OCI-LY1 (cell line): ENCODE results near the gene CARD10.

Experiments used
- H2AFZ ChIP-seq: fragments of 200-600 bp; sonication (generic), shearing (Covaris generic); 2 replicates; pipeline ENCODE4 v1.6.0; 2014; ENCODE audit warnings: antibody characterized with exemption, mild to moderate bottlenecking, low read length
- H3F3A ChIP-seq: fragments of 200-600 bp; sonication (generic), shearing (Covaris generic); 2 replicates; pipeline ENCODE4 v1.6.0; 2014; ENCODE audit warnings: mild to moderate bottlenecking, antibody characterized with exemption, low read length, moderate library complexity; ENCODE audit not compliant: insufficient read depth
- H3K27ac ChIP-seq: fragments of 200-600 bp; sonication (generic); 2 replicates; pipeline ENCODE4 v1.5.1; 2014; ENCODE audit warnings: low read length, mixed run types, mild to moderate bottlenecking, low read depth; ENCODE audit not compliant: poor library complexity, severe bottlenecking
- H3K27me3 ChIP-seq: fragments of 200-600 bp; sonication (generic); 2 replicates; pipeline ENCODE4 v1.6.0; 2014; ENCODE audit warnings: antibody characterized with exemption, mild to moderate bottlenecking, low read length, moderate library complexity; ENCODE audit not compliant: insufficient read depth
- H3K36me3 ChIP-seq: fragments of 200-600 bp; sonication (generic); 2 replicates; pipeline ENCODE4 v1.6.1; 2014; ENCODE audit warnings: mild to moderate bottlenecking, antibody characterized with exemption, low read length, moderate library complexity, mixed read lengths; ENCODE audit not compliant: insufficient read depth
- H3K4me1 ChIP-seq: fragments of 200-600 bp; sonication (generic); 2 replicates; pipeline ENCODE4 v1.5.1; 2014; ENCODE audit warnings: mild to moderate bottlenecking, low read length, moderate library complexity; ENCODE audit not compliant: insufficient read depth, severe bottlenecking
- H3K4me2 ChIP-seq: fragments of 200-600 bp; sonication (generic), shearing (Covaris generic); 2 replicates; pipeline ENCODE4 v1.6.1; 2014; ENCODE audit warnings: low read length
- H3K4me3 ChIP-seq: fragments of 200-600 bp; sonication (generic); 2 replicates; pipeline ENCODE4 v1.5.1; 2014; ENCODE audit warnings: low read length, low read depth, mild to moderate bottlenecking, mixed read lengths; ENCODE audit not compliant: poor library complexity, severe bottlenecking
- H3K79me2 ChIP-seq: fragments of 200-600 bp; shearing (Covaris generic); 2 replicates; pipeline ENCODE4 v1.6.1; 2016; ENCODE audit warnings: mixed run types, low read length, mixed read lengths; ENCODE audit not compliant: insufficient read depth
- H3K9ac ChIP-seq: fragments of 200-600 bp; sonication (generic), shearing (Covaris generic); 2 replicates; pipeline ENCODE4 v1.6.1; 2014; ENCODE audit warnings: mild to moderate bottlenecking, low read length, mixed read lengths
- H3K9me2 ChIP-seq: fragments of 200-600 bp; sonication (generic), shearing (Covaris generic); 2 replicates; pipeline ENCODE4 v1.6.1; 2014; ENCODE audit warnings: low read depth, mild to moderate bottlenecking, low read length, mixed read lengths
- H3K9me3 ChIP-seq: fragments of 200-600 bp; shearing (Covaris generic); 2 replicates; pipeline ENCODE4 v1.6.1; 2014; ENCODE audit warnings: low read length, mixed read lengths
- H4K20me1 ChIP-seq: fragments of 200-600 bp; sonication (generic), shearing (Covaris generic); 2 replicates; pipeline ENCODE4 v1.6.0; 2016; ENCODE audit warnings: mild to moderate bottlenecking, low read length; ENCODE audit not compliant: insufficient read depth
- EZH2 ChIP-seq: fragments of 200-600 bp; sonication (generic), shearing (Covaris generic); IDR thresholded peaks from 2 replicates; pipeline ENCODE4 v1.8.0; 2017; ENCODE audit warnings: borderline replicate concordance, mixed run types, mild to moderate bottlenecking, antibody characterized with exemption, low read length, moderate library complexity, mixed read lengths
- TF ChIP-seq, protein P1 (sequence below): fragments of 200-600 bp; sonication (generic), shearing (Covaris generic); IDR thresholded peaks from 2 replicates; pipeline ENCODE4 v1.5.1; 2017; ENCODE audit warnings: mild to moderate bottlenecking, antibody characterized with exemption, low read length, moderate library complexity, mixed read lengths

The CARD10 gene

DNA sequence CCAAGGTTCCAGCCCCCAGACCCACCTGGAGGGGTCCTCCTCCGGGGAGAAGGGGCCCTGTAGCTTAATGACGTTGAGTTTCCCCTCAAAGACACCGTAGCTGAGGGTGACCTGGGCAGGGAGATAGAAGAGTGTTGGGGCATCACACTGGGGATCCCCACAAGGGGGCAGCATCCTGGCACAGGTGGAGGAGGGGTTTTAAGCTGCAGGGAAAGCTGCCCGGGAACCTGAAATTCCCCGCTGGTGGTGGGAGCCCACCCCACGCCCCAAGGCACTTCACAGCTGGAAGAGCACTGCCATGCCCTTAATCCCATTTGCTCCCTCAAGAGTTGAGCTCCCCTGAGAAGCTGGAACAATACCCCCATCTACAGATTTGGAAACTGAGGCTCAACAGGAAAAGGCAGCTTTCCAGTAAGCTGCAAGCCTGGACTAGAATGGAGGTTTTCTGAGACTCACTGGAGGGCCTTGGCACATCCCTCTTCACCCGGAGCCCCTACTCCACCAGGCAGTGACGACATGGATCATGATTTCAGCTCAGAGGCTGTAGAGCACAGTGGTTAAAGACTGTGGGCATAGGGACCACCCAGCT is 46.7 kb downstream of the CARD10 start:
- H3K79me2 ChIP-seq, result no peaks in the 10 kb centered on the region
- H3K9me3 ChIP-seq, result no peaks in the 10 kb centered on the region
- H4K20me1 ChIP-seq, result no peaks in the 10 kb centered on the region
- no peak overlapping the region for H3K4me3 ChIP-seq
- peak overlapping the region; percentile 86 for H3K27ac ChIP-seq
- peak overlapping the region; percentile 44; the same call in 1 of the 2 replicates for H3K9ac ChIP-seq
- peaks cover 35% of the 10 kb centered on the region for H3K4me1 ChIP-seq
- no peak for TF ChIP-seq EZH2
- TF ChIP-seq, protein P1, sequence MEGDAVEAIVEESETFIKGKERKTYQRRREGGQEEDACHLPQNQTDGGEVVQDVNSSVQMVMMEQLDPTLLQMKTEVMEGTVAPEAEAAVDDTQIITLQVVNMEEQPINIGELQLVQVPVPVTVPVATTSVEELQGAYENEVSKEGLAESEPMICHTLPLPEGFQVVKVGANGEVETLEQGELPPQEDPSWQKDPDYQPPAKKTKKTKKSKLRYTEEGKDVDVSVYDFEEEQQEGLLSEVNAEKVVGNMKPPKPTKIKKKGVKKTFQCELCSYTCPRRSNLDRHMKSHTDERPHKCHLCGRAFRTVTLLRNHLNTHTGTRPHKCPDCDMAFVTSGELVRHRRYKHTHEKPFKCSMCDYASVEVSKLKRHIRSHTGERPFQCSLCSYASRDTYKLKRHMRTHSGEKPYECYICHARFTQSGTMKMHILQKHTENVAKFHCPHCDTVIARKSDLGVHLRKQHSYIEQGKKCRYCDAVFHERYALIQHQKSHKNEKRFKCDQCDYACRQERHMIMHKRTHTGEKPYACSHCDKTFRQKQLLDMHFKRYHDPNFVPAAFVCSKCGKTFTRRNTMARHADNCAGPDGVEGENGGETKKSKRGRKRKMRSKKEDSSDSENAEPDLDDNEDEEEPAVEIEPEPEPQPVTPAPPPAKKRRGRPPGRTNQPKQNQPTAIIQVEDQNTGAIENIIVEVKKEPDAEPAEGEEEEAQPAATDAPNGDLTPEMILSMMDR, result peak; percentile 76
- H3F3A ChIP-seq, result 0 out of 2 replicates have a peak, but pooled peaks cover 1% of the 10 kb centered on the region
- peak overlapping the region; percentile 0; the same call in 1 of the 2 replicates for H3K4me2 ChIP-seq
- H3K27me3 ChIP-seq, result no peaks in the 10 kb centered on the region
- H2AFZ ChIP-seq, result no peak overlapping the region
- H3K9me2 ChIP-seq, result no peaks in the 10 kb centered on the region
- peaks cover 89% of the 10 kb centered on the region for H3K36me3 ChIP-seq

DNA sequence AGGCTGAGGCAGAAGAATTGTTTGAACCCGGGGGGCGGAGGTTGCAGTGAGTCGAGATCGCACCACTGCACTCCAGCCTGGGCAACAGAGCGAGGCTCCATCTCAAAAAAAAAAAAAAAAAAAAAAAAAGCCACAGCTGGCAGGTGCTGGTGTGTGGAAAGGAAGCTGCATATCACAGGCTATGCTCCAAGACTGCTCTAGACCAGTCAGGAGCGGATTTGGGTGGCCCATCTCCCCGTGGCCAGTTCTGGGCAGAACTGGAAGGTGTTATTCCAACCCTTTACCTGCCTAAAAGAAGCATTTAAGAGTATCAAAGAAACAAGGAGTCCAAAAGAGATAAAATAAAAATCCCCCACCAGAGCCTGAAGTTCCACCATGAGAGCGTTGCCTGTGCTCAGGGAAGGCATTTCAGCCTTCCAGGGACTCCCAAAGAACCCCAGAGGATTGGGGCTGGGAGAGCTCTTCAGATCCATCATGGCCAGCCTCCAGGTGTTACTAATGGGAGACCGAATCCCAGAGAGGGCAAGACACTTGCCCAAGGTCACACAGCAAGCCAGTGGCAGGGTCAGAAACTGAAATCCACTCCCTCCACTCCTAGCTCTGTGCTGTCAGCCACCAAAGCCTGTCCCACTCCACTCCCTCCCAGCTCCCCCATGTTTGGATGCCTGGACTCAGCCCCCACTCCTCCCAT is 47.3 kb downstream of the CARD10 start:
- Histone ChIP-seq H3K9me2 (no peaks in the 10 kb centered on the region), H3K9ac (peak overlapping the region; percentile 44), H3K27ac (peak overlapping the region; percentile 86), H2AFZ (no peak overlapping the region), H3K36me3 (peaks cover 89% of the 10 kb centered on the region), H4K20me1 (no peaks in the 10 kb centered on the region), H3K79me2 (no peaks in the 10 kb centered on the region), H3K4me2 (peak overlapping the region; percentile 0; the same call in 1 of the 2 replicates), H3K4me1 (peaks cover 29% of the 10 kb centered on the region), H3K27me3 (no peaks in the 10 kb centered on the region), H3F3A (no peaks in the 10 kb centered on the region), H3K4me3 (no peak overlapping the region), H3K9me3 (no peaks in the 10 kb centered on the region)
- no peak for TF ChIP-seq EZH2
- TF ChIP-seq, protein P1, result no peak

DNA sequence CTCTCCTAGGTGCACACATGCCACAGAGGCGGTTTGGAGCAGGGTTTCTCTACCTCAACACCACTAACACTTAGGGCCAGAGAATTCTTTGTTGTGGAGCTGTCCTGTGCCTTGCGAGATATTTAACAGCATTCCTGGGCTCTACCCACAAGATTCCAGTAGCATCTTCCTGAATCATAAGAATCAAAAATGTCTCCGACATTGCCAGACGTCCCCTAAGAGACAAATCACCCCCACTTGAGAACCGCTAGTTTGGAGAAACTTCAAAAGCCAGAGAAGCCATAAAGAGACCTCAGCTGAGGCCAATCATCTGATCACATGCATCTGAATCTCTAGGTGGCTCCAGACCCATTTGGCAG is 49.1 kb downstream of the CARD10 start:
- Histone ChIP-seq H3F3A (no peaks in the 10 kb centered on the region), H3K4me3 (no peak overlapping the region), H3K4me2 (no peak overlapping the region), H3K27ac (no peak overlapping the region), H3K9me3 (no peaks in the 10 kb centered on the region), H4K20me1 (no peaks in the 10 kb centered on the region), H3K9ac (no peak overlapping the region), H2AFZ (no peak overlapping the region), H3K4me1 (peaks cover 16% of the 10 kb centered on the region), H3K36me3 (peaks cover 91% of the 10 kb centered on the region), H3K9me2 (no peaks in the 10 kb centered on the region), H3K79me2 (no peaks in the 10 kb centered on the region), H3K27me3 (no peaks in the 10 kb centered on the region)
- TF ChIP-seq EZH2, result no peak
- TF ChIP-seq, protein P1, result no peak
